ENCODE results near the gene MAN1C1. TPM values are rescaled to one million over a fixed set of nuclear protein-coding genes. Genes with fewer than 3 reads are reported as not detected.
A peak's percentile ranks its signal among the peaks of the same experiment; 100 is the strongest.

MAN1C1 gene
- total RNA-seq, 1 experiment from 2014 or later: 9.3 TPM

DNA sequence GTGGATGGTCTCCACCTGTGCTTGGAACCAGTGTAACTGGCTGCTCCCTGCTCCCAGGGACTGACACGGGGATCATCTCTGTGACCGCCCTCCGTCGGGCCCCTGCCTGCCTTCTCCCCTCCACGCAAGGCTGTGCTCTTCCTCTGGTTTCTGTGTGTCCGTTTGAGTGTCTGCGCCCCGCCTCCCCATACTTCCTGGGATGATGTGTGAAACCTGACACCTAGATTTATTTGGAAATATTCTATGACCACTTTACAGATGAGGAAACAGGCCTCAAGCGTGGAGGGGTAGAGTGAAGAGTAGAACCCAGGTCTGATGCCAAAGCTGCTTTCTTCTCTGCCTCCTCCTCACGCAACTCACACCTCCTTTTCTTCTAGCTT, 48.9 kb upstream of the MAN1C1 start:
- no peaks in the 10 kb centered on the region for H3K9me3 Mint-ChIP-seq
- TF ChIP-seq, protein P1, sequence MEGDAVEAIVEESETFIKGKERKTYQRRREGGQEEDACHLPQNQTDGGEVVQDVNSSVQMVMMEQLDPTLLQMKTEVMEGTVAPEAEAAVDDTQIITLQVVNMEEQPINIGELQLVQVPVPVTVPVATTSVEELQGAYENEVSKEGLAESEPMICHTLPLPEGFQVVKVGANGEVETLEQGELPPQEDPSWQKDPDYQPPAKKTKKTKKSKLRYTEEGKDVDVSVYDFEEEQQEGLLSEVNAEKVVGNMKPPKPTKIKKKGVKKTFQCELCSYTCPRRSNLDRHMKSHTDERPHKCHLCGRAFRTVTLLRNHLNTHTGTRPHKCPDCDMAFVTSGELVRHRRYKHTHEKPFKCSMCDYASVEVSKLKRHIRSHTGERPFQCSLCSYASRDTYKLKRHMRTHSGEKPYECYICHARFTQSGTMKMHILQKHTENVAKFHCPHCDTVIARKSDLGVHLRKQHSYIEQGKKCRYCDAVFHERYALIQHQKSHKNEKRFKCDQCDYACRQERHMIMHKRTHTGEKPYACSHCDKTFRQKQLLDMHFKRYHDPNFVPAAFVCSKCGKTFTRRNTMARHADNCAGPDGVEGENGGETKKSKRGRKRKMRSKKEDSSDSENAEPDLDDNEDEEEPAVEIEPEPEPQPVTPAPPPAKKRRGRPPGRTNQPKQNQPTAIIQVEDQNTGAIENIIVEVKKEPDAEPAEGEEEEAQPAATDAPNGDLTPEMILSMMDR (conservative IDR thresholded peaks at IDR 0.05): no peak

More for the DNA sequence above, 48.9 kb upstream of the MAN1C1 start:
- no peak overlapping the region for H2BK15ac ChIP-seq (ENCODE audit: low read depth, low read length)
- no peak for DNase-seq
- no peak overlapping the region for H2AK5ac ChIP-seq (ENCODE audit: insufficient read length, low read length)
- H3K56ac ChIP-seq (ENCODE audit: insufficient read length, low read depth, low read length): no peak overlapping the region
- Mint-ChIP-seq H3K36me3 (ENCODE audit: insufficient read depth in 1 of 3, low read depth in 3 of 3) (peaks cover 0 to 16% (median 5%) of the 10 kb centered on the region in 3 experiments; a peak in 2 of 7 replicates), H3K4me3 (no peak overlapping the region), H3K27ac (peak overlapping the region in 2 of 3 experiments; percentile 79 to 89; a peak in 5 of 7 replicates), H3K27me3 (ENCODE audit: low read depth) (peaks cover 1% of the 10 kb centered on the region), H3K4me1 (peaks cover 45 to 52% of the 10 kb centered on the region in 2 experiments)
- no peaks in the 10 kb centered on the region for H3K23me2 ChIP-seq (ENCODE audit: insufficient read length, low read depth, low read length, poor library complexity, severe bottlenecking)
- H3K4me1 ChIP-seq (ENCODE audit: insufficient read depth, low read length): no peaks in the 10 kb centered on the region
- no peak overlapping the region for H2BK5ac ChIP-seq (ENCODE audit: insufficient read length, low read length)
- no peak overlapping the region for H2BK20ac ChIP-seq (ENCODE audit: low read depth, low read length, poor library complexity, severe bottlenecking)
- H3K4me2 ChIP-seq (ENCODE audit: insufficient read depth, insufficient read length, low read length): no peak overlapping the region
- H3K4ac ChIP-seq (ENCODE audit: low read depth, low read length): no peak overlapping the region
- H3K9me3 ChIP-seq (ENCODE audit: control insufficient read depth, low read depth, low read length): no peaks in the 10 kb centered on the region
- WGBS (ENCODE audit: extremely low coverage, insufficient read length, low lambda C conversion rate): no CpG with 5 or more reads among the region's 10 CpGs
- H4K8ac ChIP-seq (replicated peaks; ENCODE audit: insufficient read length, low read depth, low read length): no peak overlapping the region
- no peak overlapping the region for H3K23ac ChIP-seq (ENCODE audit: insufficient read length, low read depth, low read length)
- no peak overlapping the region for H4K5ac ChIP-seq (ENCODE audit: insufficient read length, low read depth, low read length)
- no peak overlapping the region for H2AFZ ChIP-seq (ENCODE audit: low read length)
- H3K9ac ChIP-seq (ENCODE audit: extremely low read depth, insufficient read length, low read length): no peak overlapping the region
- H3K27me3 ChIP-seq (ENCODE audit: insufficient read depth, low read length): no peaks in the 10 kb centered on the region
- no peak overlapping the region for H2BK120ac ChIP-seq (ENCODE audit: low read depth, low read length, poor library complexity, severe bottlenecking)
- H3K18ac ChIP-seq (ENCODE audit: insufficient read length, low read depth, low read length): no peak overlapping the region
- no peaks in the 10 kb centered on the region for H3K79me2 ChIP-seq (ENCODE audit: insufficient read depth, low read length)
- no peaks in the 10 kb centered on the region for H4K20me1 ChIP-seq (ENCODE audit: control insufficient read depth, insufficient read depth, insufficient read length)
- H2BK12ac ChIP-seq (ENCODE audit: insufficient read length, low read depth, low read length): no peak overlapping the region
- no peak overlapping the region for H3K14ac ChIP-seq (ENCODE audit: insufficient read depth, low read length)
- H3T11ph ChIP-seq (ENCODE audit: low read length): no peak overlapping the region
- H4K91ac ChIP-seq (ENCODE audit: insufficient read length, low read depth, low read length): no peak overlapping the region
- H3K27ac ChIP-seq (ENCODE audit: insufficient read length, low read depth, low read length): no peak overlapping the region
- no peaks in the 10 kb centered on the region for H3K79me1 ChIP-seq (ENCODE audit: insufficient read depth, low read depth, low read length, poor library complexity, severe bottlenecking)
